Neural cell (in vitro differentiated cells): ENCODE data around the gene TRAPPC1.

ENCODE experiments used
- CTCF ChIP-seq: fragments of 450-650 bp; IDR thresholded peaks from 2 replicates; pipeline ENCODE4 v1.5.1; 2014; ENCODE audit warnings: antibody characterized with exemption, mild to moderate bottlenecking, moderate library complexity; ENCODE audit not compliant: poor library complexity, severe bottlenecking
- EZH2 ChIP-seq: fragments of 200-600, 300-800 bp; shearing (Covaris generic), sonication (generic); IDR thresholded peaks from 2 replicates; pipeline ENCODE4 v1.6.1; 2014; ENCODE audit warnings: antibody characterized with exemption, low read length, borderline replicate concordance, mild to moderate bottlenecking; ENCODE audit not compliant: insufficient read depth, poor library complexity, severe bottlenecking
- REST ChIP-seq: IDR thresholded peaks from 2 replicates; pipeline ENCODE4 v1.6.1; 2012; ENCODE audit warnings: borderline replicate concordance
- SMC3 ChIP-seq: fragments of 450-650 bp; conservative IDR thresholded peaks from 2 replicates; pipeline ENCODE4 v1.6.1; 2014; ENCODE audit warnings: antibody characterized with exemption, mild to moderate bottlenecking, moderate library complexity; ENCODE audit not compliant: poor library complexity

- no peak for TF ChIP-seq CTCF
- no peak for TF ChIP-seq EZH2
- no peak for TF ChIP-seq SMC3
- no peak for TF ChIP-seq REST
Observed at GRCh38 chr17:7922269-7922844, 9.4 kb downstream of the TRAPPC1 start.
